Left colon (tissue), 2 donors: ENCODE measurements around the gene GZF1. TPM values are rescaled to one million over a fixed set of nuclear protein-coding genes. Genes with fewer than 3 reads are reported as not detected.
A peak's percentile ranks its signal among the peaks of the same experiment; 100 is the strongest.
"Not testable (repeated sequence)": the region's sequence is repeated elsewhere in the genome, so short reads cannot be mapped to it uniquely, and the experiment has no call there.

Experiments
- ATAC-seq: fragments of 200-7000 bp; cut with Tn5 transposase; one replicate; pipeline ENCODE4 v1.9.1; 2020; ENCODE audit warnings: mild to moderate bottlenecking, moderate library complexity
- DNase-seq, 2 donors: peaks; one replicate each; pipeline ENCODE4 v3.0.0-alpha.2; 2020
- intact Hi-C, 2 donors: fragments of 100-400 bp; cut with DNase I in 1 of 2; cut with micrococcal nuclease in 1 of 2; formaldehyde crosslinking; loops; one replicate each; pipeline versions ENCODE4 v1.11.2 to v1.14.0; 2022; cut with DNase I, micrococcal nuclease
- total RNA-seq, 2 donors: library from RNA; stranded (reverse); fragmentation: NEBNext Ultra II Directional; extraction: Animal tissue kit (Norgen Biotek cat#: 25700); gene quantifications; one replicate each; pipeline ENCODE4 v1.2.1, GENCODE V29; 2021
- donor health status: DM: no; HTN: no; CAD: no.
- donor health status: DM: yes; HTN: yes; CAD: no.

GZF1 gene
- total RNA-seq, 2 donors from 2014 or later, result 8.3 to 10.2 TPM

DNA sequence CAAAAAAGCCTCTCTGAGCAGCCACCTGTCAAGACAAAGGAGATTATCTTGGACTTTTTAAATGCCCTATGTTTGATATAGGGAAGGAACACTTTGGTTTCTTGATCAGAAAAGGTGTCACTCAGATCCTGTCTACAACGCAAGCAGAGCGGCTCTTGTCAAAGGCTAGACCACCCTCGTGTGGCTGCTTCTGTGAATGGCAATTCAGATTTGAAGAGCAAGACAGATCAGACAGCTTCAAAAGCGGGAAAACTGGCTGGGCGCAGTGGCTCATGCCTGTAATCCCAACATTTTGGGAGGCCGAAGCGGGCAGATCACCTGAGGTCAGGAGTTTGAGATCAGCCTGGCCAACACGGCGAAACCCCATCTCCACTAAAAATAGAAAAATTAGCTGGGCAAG lies 21.5 kb upstream of the GZF1 start:
- peak in 1 of 2 donors; percentile 34 for DNase-seq
- ATAC-seq, result no peak
- intact Hi-C loops, result loop anchor here in 1 of 2 donors (5.0 kb wide), 1 partner anchor 653 kb away; no protein-coding TSS in a partner anchor

DNA sequence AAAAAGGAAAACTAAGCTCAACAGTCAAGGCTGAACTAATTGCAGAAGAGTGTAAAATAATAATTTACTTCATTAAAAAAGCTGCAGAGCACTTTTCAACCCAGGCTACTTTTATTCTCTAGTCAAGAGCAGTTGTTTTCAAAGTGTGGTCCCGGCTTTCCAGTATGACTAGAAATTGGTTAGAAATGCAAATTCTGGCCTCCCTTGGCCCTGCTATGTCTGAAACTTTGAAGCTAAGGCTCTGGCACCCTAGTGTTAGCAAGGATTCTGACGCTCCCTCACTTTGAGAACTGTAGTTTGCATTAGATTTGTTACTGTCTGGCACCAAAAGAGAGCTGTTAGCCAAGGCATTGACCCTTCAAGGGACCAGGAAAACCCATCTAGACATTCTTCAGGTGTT lies 20.9 kb upstream of the GZF1 start:
- ATAC-seq (no peak), DNase-seq (no peak)
- intact Hi-C loops, result loop anchor here in 1 of 2 donors (5.0 kb wide), 1 partner anchor 654 kb away; no protein-coding TSS in a partner anchor

DNA sequence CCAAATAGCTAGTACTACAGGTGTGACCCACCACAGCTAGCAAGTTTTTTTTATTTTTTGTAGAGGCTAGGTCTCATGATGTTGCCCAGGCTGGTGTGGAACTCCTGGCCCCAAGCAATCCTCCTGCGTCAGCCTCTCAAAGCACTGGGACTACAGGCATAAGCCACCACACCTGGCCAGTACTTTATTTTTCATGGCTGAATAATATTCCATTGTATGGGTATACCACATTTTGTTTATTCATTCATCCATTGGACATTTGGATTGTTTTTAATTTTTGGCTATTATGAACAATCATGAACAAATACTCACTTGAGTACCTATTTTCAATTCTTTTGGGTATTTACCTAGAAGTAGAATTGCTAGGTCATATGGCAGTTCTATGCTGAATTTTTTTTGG lies 18.4 kb upstream of the GZF1 start:
- no peak for DNase-seq
- ATAC-seq, result no peak
- intact Hi-C loops, result loop anchor here in 1 of 2 donors (5.0 kb wide), 1 partner anchor 656 kb away; no protein-coding TSS in a partner anchor

DNA sequence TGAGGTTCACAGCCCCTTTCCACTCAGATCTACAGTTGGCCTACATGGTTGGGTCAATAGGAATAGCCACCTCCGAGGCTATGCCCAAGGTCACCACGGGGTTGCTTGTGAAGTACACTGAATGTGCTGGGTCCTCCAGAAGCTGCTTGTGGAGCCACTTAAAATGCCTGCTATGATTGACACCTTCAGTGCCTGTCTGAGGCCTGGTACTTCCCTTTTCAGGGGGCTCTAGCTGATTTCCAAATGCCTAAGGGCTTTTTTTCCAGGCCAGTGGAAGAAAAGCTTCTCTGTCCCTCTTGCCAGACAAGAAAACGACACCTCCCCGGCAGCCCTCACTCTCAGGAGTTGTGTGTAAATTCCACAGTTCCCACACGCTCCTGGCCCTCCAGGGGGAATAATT lies 17.6 kb upstream of the GZF1 start:
- intact Hi-C loops, result loop anchor here in 1 of 2 donors (5.0 kb wide), 1 partner anchor 657 kb away; no protein-coding TSS in a partner anchor
- DNase-seq, result no peak
- no peak for ATAC-seq

DNA sequence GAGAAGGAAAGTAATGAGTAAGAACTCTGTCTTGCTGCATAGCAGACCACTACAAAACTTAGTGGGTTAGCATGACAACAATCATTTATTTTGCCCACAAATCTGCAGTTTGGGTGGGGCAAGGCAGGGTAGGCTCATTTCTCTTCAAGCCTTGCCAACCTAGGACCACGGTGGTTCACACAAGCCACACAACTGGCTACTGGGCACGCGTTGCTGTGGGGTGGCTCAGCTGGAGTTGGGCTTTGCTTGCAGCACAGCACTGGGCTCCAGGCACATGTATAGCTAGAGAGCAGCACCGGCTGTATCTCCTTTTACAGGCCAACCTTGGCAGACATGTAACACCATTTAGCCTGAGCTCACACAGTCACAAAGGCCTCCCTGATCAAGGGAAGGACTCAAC lies 16.0 kb upstream of the GZF1 start:
- no peak for DNase-seq
- intact Hi-C loops, result no loop called here
- no peak for ATAC-seq

DNA sequence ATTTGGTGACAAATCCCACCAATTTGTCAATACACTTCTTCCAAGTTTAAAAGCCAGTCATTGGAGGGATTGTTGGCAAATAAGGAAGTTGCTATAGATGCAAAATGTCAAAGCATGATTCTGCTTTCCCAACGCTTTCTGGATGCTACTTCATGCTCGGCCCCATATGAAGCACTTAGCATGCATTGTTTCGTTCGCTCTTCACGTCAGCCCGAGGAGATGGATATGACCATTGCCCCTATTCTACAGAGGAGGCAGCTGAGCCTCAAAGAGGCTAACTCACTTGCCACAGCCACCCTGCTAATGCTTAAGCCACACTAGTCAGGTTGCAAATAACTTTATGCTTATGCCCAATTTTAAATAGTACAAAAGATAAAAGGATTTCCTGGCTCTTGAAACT lies 14.2 kb upstream of the GZF1 start:
- ATAC-seq, result no peak
- no peak for DNase-seq
- intact Hi-C loops, result no loop called here

DNA sequence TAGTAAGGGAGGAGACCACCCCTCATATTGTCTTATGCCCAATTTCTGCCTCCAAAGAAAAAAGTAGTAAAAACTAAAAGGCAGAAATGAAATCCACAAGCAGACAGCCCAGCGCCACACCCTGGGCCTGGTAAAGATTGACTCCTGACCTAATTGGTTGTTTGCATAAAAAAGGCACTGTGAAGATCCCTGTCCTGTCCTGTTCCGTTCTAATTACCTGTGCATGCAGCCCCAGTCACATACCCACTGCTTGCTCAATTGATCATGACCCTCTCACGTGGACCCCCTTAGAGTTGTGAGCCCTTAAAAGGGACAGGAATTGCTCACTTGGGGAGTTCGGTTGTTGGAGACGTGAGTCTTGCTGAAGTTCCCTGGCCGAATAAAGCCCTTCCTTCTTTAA lies 13.5 kb upstream of the GZF1 start:
- intact Hi-C loops, ATAC-seq: not testable (repeated sequence)
- DNase-seq, result peak in 1 of 2 donors; percentile 20

DNA sequence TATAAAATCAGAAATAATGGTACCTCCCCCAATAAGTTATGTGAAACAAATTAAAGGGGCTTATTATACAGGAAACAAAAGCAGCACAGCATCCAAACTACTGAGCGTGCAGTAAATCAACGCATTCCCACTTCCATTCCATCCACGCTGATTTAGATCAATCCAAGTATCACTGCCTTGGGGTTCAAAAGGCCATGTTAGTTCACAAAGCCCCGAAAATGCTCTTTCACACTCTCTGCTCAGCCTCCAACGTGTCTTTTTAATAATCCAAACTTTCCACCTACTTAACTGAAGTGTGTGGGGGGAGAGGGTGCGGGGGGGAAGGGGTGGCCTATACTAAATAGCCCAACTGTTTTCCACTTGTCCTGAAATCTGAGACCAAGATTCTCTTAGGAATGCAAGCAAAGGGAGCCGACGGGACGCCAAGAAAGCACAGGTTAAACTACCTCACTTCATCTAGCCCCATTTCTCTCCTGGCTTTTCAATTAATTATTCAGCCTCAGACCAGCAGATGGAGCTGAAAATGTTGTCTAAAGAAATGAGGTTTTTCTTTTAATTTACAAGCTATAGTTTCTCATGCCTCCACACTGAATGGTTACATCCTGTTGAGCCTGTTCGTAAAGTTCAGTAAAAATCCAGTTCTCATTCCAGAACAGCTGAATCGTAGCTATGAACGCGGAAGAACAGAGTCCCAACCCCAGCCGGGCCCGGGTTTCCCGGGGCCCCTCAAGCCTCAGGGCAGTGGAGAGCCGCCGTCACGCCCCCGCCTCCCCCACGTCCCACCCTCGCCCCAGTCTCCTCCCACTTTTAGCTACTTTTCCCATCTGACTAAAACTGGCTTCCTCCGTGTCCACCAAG lies 12.4 kb upstream of the GZF1 start:
- peak; percentile 57 for ATAC-seq
- peak; percentile 79 for DNase-seq
- intact Hi-C loops, result loop anchor here in 1 of 2 donors (10.0 kb wide), 1 partner anchor 275 kb away; no protein-coding TSS in a partner anchor

DNA sequence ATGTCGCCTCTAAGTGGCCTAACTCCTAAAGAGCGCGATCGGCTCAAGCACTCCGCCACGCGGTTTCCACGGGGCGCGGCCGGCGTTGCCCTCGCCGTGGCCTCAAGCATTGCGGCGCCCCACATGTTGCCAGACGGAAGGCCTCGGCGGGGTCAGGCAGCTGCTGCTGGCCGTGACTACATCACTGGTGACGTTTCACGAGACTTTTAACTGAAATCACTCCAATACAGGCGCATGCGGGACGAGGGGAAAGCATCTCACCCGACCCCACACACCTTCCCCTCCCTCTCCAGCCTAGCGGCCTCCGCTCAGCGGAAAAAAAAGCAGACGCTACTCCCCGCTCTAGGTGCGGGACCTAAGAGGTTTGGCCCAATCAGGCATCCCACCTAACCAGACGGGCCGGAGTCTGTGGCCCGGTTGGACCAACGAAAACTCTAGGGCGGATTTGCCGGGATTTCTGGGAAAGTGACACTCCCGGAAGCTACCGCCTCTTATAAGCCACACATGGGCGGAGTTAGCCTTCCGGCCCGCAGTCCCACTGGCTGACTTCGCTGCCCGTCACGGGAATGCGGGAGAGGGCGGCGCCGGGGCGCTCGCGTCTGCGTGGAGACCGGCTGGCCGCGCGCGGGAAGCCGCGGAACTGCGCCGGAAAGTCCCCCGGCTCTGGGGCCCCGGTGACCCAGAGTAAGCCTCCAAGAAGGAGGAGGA lies 11.6 kb upstream of the GZF1 start, which contains the start of gene NXT1:
NXT1 (plus strand) TSS at position 596 of the 708 bp plus-strand sequence. CDS start 3,251 bp downstream, outside the sequence.
- ATAC-seq (peak; percentile 91), DNase-seq (peak; percentile 94 to 98)
- intact Hi-C loops, result loop anchor here in 1 of 2 donors (10.0 kb wide), 1 partner anchor 274 kb away; no protein-coding TSS in a partner anchor

DNA sequence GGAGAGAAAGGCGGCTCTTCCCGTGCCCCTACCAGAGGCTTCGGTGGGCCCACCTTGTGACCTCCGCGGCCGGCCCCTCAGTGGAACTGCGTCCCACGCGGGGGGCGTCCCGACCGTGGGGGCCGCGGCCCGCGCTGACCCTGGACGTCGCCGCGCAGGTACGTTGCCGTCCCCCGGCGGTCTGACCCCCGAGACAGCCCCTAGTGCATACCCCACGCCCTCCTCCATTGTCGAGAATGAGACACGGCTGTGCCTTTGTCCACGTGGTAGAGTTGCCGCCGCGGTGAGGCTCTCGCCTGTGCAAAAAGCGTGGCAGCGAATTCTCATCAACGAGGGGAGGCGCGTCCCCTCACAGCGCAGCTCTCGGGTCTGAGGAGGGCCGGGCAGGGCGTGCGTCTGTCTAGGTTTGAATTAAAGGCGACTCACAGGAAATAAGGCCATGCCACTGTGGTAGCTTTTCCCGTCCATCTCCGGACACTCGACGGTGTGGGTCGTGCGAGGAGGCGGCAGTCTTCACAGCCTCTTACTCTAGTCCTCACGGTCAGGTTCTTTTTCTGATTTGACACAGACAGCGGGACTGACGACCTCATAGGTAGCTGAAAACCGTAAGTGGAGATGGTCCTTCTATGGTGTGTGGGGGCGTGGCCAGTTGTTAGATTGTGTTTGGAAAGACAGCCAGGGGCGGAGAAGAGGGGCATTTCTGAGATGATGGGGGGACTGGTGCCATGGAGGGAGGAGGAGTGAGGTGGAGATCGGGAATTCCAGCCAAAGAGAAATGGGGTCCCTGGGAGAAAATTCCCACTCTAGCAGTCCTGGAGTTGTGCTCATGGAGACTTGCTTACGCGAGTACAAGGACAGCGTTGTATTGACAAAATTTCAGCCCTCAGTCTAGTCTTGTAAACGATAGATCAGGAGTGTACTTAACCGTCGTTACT lies 10.8 kb upstream of the GZF1 start:
- DNase-seq (peak; percentile 62 to 73), ATAC-seq (peak; percentile 38)
- intact Hi-C loops, result loop anchor here in 1 of 2 donors (10.0 kb wide), 1 partner anchor 274 kb away; no protein-coding TSS in a partner anchor

DNA sequence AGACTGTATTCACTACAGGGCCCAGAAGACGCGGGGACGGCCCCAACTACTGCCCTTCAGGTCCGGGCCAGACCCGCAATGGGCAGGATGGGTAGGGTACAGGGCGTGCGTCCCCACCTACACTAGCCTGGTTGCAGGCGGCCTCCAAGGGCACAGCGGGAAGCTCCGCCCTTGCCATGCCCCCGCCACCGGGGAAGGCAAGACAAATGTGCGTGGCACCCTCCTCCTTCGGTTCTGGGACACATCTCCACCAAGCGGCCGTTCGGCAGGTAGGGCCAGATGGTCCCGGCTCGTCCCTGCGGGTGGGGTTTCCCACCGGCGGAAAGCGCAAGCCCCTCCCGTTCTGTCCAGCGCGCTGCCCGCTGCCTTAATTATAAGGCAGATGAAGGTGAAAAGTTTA lies 5.8 kb upstream of the GZF1 start:
- intact Hi-C loops, result loop anchor here in 1 of 2 donors (10.0 kb wide), 1 partner anchor 269 kb away; no protein-coding TSS in a partner anchor
- ATAC-seq, result no peak
- DNase-seq, result no peak

DNA sequence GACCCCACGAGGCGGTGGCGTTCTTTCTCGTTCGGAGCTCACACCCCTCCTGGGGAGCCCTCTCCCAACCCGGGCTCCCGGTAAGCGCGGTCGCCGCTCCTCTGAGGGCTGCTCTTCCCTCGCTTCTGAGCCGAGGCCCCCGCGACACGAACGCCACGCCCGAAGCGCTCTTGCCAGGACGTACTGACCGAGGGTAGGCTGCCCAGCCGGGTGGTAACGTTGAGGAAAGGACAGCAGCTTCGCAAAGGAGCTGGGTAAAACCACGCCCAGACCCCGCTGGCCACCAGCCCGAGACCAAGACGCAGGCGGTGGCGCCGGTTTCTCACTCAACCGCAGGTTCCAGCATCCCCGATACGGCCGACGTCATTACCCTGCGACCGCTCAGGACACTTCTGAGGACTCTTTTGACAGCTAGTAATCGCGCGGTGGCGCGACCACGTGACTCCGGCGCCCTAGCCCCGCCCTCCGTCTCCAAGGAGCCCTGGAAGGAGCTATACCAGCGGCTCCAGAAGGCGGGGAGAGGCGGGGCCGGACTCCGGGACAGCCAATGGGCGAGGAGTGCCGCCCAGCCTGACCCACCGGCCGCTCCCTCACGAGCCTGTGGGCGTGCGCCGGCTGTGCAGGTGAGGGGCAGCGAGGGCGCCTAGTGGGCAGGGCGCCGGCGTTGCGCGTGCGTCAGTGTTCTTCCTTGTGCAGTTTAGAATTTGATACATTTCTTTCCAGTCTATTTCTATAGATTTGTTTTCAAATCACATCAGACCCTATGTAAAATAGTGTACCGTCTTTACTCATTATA lies 4.0 kb upstream of the GZF1 start:
- intact Hi-C loops, result loop anchor here in 1 of 2 donors (10.0 kb wide), 1 partner anchor 267 kb away; no protein-coding TSS in a partner anchor
- ATAC-seq (peak; percentile 78), DNase-seq (peak; percentile 100)

DNA sequence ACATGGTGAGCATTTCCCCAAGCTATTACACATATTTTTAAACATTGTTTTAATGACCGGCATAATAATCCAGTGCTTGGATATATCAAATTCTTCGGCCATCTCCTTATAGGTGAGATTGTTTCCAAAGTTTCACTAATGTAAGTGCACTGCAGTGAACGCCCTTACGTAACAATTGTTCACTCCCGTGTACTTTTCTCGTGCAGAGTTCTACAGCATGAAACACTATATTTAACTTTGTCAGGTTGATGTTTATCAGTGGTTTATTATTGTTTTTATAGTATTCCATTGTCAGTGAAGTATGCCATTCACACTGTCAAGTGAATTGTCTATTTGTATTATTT lies 3.4 kb upstream of the GZF1 start:
- intact Hi-C loops, result loop anchor here in 1 of 2 donors (10.0 kb wide), 1 partner anchor 266 kb away; no protein-coding TSS in a partner anchor
- ATAC-seq, result no peak
- no peak for DNase-seq

DNA sequence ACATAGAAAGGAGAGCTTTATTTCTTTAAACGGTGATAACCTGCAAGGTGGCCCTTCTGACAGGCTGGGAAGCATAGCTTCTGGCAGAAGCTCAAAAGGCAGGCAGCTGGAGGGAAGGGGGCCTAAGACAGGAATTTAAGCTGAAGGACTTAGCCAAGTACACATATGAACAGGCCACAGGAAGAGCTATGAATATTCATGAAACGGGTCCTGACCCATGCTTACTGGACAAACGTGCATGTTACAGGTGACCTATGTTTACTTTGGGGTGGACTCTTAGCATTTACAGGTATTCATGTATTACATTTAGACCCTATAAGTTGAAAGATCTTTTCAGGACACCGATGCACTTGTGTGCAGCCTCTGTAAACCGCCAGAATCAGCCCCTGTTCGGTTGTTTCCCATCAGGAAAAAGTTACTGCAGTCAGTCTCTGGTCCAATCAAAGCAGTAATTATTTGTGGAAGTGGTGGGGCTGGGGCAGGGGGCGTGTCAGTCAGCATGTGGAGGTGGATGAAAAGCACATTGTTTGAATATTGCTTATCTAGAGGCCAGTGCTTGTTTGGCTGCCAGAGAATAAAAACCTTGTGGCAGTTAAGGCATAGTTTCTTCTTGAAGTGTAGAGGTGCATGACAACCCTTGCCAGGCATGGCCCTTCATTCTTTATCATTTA lies 2.9 kb upstream of the GZF1 start:
- ATAC-seq (no peak), DNase-seq (peak; percentile 49 to 66)
- intact Hi-C loops, result loop anchor here in 1 of 2 donors (10.0 kb wide), 1 partner anchor 266 kb away; no protein-coding TSS in a partner anchor

DNA sequence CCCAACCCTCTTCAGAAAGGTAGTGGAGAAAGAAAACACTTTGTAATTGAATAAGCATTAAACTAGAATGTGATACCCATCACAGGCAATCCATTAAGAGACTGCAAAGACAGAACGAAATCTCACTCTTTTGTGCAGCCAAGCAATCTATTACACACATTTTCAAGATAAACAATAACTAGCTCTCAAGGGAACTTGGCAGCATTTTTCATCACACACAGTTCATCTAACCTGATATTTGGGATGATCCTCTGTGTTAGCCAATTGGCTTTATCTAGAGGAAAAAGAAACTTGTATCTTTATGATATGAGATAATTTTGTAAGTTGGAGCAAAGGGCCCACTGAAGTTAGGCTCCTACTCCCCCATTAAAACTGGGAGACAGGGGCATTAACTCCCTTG lies 1.5 kb upstream of the GZF1 start:
- ATAC-seq, result no peak
- DNase-seq, result no peak
- intact Hi-C loops, result loop anchor here in 1 of 2 donors (5.0 kb wide), 1 partner anchor 62 kb away; the partner anchor contains the start of gene NAPB

DNA sequence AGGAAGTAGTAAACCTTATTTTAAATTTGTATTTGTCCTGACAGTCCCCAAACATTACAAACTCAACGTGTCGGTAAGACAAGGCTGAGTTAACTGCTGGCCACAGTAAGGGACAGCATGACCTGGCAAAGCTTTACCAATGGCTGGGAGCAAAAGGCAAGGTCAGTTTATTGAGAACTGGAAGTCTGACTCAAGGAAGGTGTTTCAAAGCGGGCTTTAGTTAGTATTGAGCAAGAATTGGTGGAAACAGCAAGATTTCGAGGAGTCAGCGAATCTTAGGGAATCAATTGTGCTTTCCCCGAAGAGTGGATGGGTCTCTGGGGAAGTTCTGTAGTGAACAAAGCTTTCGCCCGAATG lies 885 bp upstream of the GZF1 start:
- no peak for DNase-seq
- ATAC-seq, result no peak
- intact Hi-C loops, result loop anchor here in 1 of 2 donors (5.0 kb wide), 1 partner anchor 61 kb away; the partner anchor contains the start of gene NAPB
